ENCODE data around the gene SIAH2. TPM values are rescaled to one million over a fixed set of nuclear protein-coding genes. Genes with fewer than 3 reads are reported as not detected.

The SIAH2 gene
- total and polyA plus RNA-seq, 12 donors, result 22.1 to 216 (median 107) TPM

- no peaks in the 10 kb centered on the region for H3K9me3 ChIP-seq (replicated peaks in 1 of 3)
- TF ChIP-seq CTCF (IDR thresholded peaks at IDR 0.05) (no peak), POLR2A (IDR thresholded peaks at IDR 0.05) (peak in 1 of 2 donors; percentile 67)
- no peak overlapping the region for H3K4me3 ChIP-seq
- H3K36me3 ChIP-seq (replicated peaks in 1 of 2), result peaks cover 0 to 5% of the 10 kb centered on the region in 2 donors
- H3K27ac ChIP-seq, result peak overlapping the region; percentile 85 to 89 (median 87)
- intact Hi-C loops (cut with DNase I), result no loop called here
- DNase-seq, result peak; percentile 81 to 92 (median 87)
- H3K4me1 ChIP-seq (replicated peaks in 1 of 2), result peaks cover 69 to 98% of the 10 kb centered on the region in 2 donors
- 48 to 65% (median 56%) methylated on average over 11 to 12 of the region's 12 CpGs for WGBS, 4 donors
- no peaks in the 10 kb centered on the region for H3K27me3 ChIP-seq
Observed at GRCh38 chr3:150740733-150741496, 22.1 kb downstream of the SIAH2 start.

GRCh38 chr3:150739877-150740645 is 22.9 kb downstream of the SIAH2 start:
- WGBS, 4 donors, result 58 to 72% (median 61%) methylated on average over 8 of the region's 8 CpGs
- no peak overlapping the region for H3K4me3 ChIP-seq
- DNase-seq, result peak in 3 of 7 donors; percentile 13 to 18 (median 14)
- H3K27ac ChIP-seq, result peak overlapping the region; percentile 85 to 89 (median 87)
- peaks cover 74 to 99% of the 10 kb centered on the region in 2 donors for H3K4me1 ChIP-seq (replicated peaks in 1 of 2)
- intact Hi-C loops (cut with DNase I), result no loop called here
- no peaks in the 10 kb centered on the region for H3K9me3 ChIP-seq (replicated peaks in 1 of 3)
- peaks cover 0 to 5% of the 10 kb centered on the region in 2 donors for H3K36me3 ChIP-seq (replicated peaks in 1 of 2)
- no peaks in the 10 kb centered on the region for H3K27me3 ChIP-seq
- TF ChIP-seq POLR2A (IDR thresholded peaks at IDR 0.05), result no peak
- no peak for TF ChIP-seq CTCF (IDR thresholded peaks at IDR 0.05)

- 37 to 43% (median 39%) methylated on average over 7 of the region's 7 CpGs for WGBS, 4 donors
- peaks cover 66 to 100% of the 10 kb centered on the region in 2 donors for H3K4me1 ChIP-seq (replicated peaks in 1 of 2)
- DNase-seq, result no peak
- no peak overlapping the region for H3K4me3 ChIP-seq
- no peak for TF ChIP-seq POLR2A (IDR thresholded peaks at IDR 0.05)
- no peak for TF ChIP-seq CTCF (IDR thresholded peaks at IDR 0.05)
- H3K27me3 ChIP-seq, result no peaks in the 10 kb centered on the region
- no peaks in the 10 kb centered on the region for H3K9me3 ChIP-seq (replicated peaks in 1 of 3)
- peaks cover 0 to 5% of the 10 kb centered on the region in 2 donors for H3K36me3 ChIP-seq (replicated peaks in 1 of 2)
- intact Hi-C loops (cut with DNase I), result no loop called here
- peak overlapping the region; percentile 85 to 91 (median 87) for H3K27ac ChIP-seq
Observed at GRCh38 chr3:150739200-150739863, 23.6 kb downstream of the SIAH2 start.

- Histone ChIP-seq H3K36me3 (replicated peaks in 1 of 2) (peaks cover 0 to 5% of the 10 kb centered on the region in 2 donors), H3K4me1 (replicated peaks in 1 of 2) (peaks cover 60 to 99% of the 10 kb centered on the region in 2 donors), H3K9me3 (replicated peaks in 1 of 3) (no peaks in the 10 kb centered on the region), H3K4me3 (no peak overlapping the region), H3K27ac (peak overlapping the region; percentile 85 to 91 (median 87)), H3K27me3 (no peaks in the 10 kb centered on the region)
- WGBS, 4 donors, result 19 to 36% (median 24%) methylated on average over 4 of the region's 4 CpGs
- peak in 3 of 7 donors; percentile 16 to 29 (median 27) for DNase-seq
- intact Hi-C loops (cut with DNase I), result no loop called here
- no peak for TF ChIP-seq CTCF (IDR thresholded peaks at IDR 0.05)
- TF ChIP-seq POLR2A (IDR thresholded peaks at IDR 0.05), result no peak
Observed at GRCh38 chr3:150738688-150739087, 24.3 kb downstream of the SIAH2 start.

Measured in adrenal gland (tissue), 12 donors.